H1 (cell line): ENCODE results near the gene SPTSSA. TPM values are rescaled to one million over a fixed set of nuclear protein-coding genes. Genes with fewer than 3 reads are reported as not detected.

Source experiments
- CTCF ChIA-PET: fragments of 300-600 bp; sonication (Branson Sonifier 250); formaldehyde crosslinking; loops from one replicate; lab custom pipeline; 2021; ENCODE audit not compliant: partially characterized antibody; lab: Charles Lee
- POLR2A ChIA-PET: fragments of 300-600 bp; sonication (Branson Sonifier 250); formaldehyde crosslinking; loops from one replicate; lab custom pipeline; 2021; ENCODE audit warnings: inconsistent platforms; ENCODE audit not compliant: partially characterized antibody; lab: Charles Lee
- DNase-seq, 2 experiments: peaks; one replicate each; pipeline versions ENCODE4 v3.0.0 to v3.0.0-alpha.2; 2010 to 2022; ENCODE audit warnings: low spot score in 2 of 2, low read depth in 1 of 2, mixed read lengths in 1 of 2
- FAIRE-seq: peaks from 2 replicates; lab custom pipeline; 2011; peaks lifted over from hg19 to GRCh38; lab: Jason Lieb, UNC
- H2AFZ ChIP-seq: 2 replicates; pipeline ENCODE4 v1.8.1; 2012; ENCODE audit warnings: low read length, inconsistent platforms
- H2AK5ac ChIP-seq: 2 replicates; pipeline ENCODE4 v1.6.1; 2013; ENCODE audit warnings: low read depth, low read length
- H2BK120ac ChIP-seq: replicated peaks from 2 replicates; pipeline ENCODE3; 2013; ENCODE audit warnings: low read depth, low read length, inconsistent platforms
- H2BK12ac ChIP-seq: 2 replicates; pipeline ENCODE4 v1.6.1; 2013; ENCODE audit warnings: low read depth, low read length
- H2BK15ac ChIP-seq: 2 replicates; pipeline ENCODE4 v1.6.1; 2013; ENCODE audit warnings: low read length
- H2BK20ac ChIP-seq: 2 replicates; pipeline ENCODE4 v1.6.1; 2013; ENCODE audit warnings: low read length
- H2BK5ac ChIP-seq: 2 replicates; pipeline ENCODE4 v1.6.1; 2013; ENCODE audit warnings: low read depth, low read length
- H3K14ac ChIP-seq: 2 replicates; pipeline ENCODE4 v1.6.1; 2013; ENCODE audit warnings: inconsistent platforms; ENCODE audit not compliant: insufficient read length
- H3K18ac ChIP-seq: 2 replicates; pipeline ENCODE4 v1.6.1; 2013; ENCODE audit warnings: low read length; ENCODE audit errors: extremely low read depth
- H3K23ac ChIP-seq: 2 replicates; pipeline ENCODE4 v1.6.1; 2013; ENCODE audit warnings: inconsistent platforms; ENCODE audit not compliant: insufficient read length
- H3K23me2 ChIP-seq: 2 replicates; pipeline ENCODE4 v1.6.1; 2013; ENCODE audit warnings: low read depth, low read length
- H3K27ac ChIP-seq: 2 replicates; pipeline ENCODE4 v1.6.1; 2011; ENCODE audit warnings: low read depth, low read length, inconsistent platforms
- H3K27me3 ChIP-seq, 4 experiments: replicated peaks in 1 of 4; 1 replicate in 1 of 4; 2 replicates in 3 of 4; pipeline versions ENCODE4 v1.6.1 to v1.8.1; 2011 to 2013; ENCODE audit warnings: low read length in 3 of 4, mild to moderate bottlenecking in 3 of 4, inconsistent platforms in 2 of 4, mixed read lengths in 2 of 4, moderate library complexity in 1 of 4; ENCODE audit not compliant: control insufficient read depth in 3 of 4, insufficient read depth in 3 of 4; ENCODE audit errors: extremely low read depth in 1 of 4
- H3K36me3 ChIP-seq, 4 experiments: 2 replicates each; pipeline versions ENCODE4 v1.6.1 to v1.8.1; 2011 to 2013; ENCODE audit warnings: mild to moderate bottlenecking in 4 of 4, low read length in 3 of 4, moderate library complexity in 2 of 4, control low read depth in 1 of 4, inconsistent platforms in 1 of 4; ENCODE audit not compliant: insufficient read depth in 4 of 4, control insufficient read depth in 2 of 4
- H3K4ac ChIP-seq: replicated peaks from 2 replicates; pipeline ENCODE3; 2013; ENCODE audit warnings: low read length, low read depth, mixed read lengths, inconsistent platforms; ENCODE audit not compliant: insufficient read length
- H3K4me1 ChIP-seq, 4 experiments: replicated peaks in 1 of 4; 1 replicate in 1 of 4; 2 replicates in 3 of 4; pipeline versions ENCODE4 v1.6.1 to v1.8.1; 2011 to 2013; ENCODE audit warnings: low read length in 3 of 4, inconsistent platforms in 2 of 4, mixed read lengths in 1 of 4; ENCODE audit not compliant: insufficient read depth in 4 of 4, control insufficient read depth in 3 of 4
- H3K4me2 ChIP-seq, 2 experiments: 2 replicates each; pipeline versions ENCODE4 v1.6.1 to v1.8.1; 2011 to 2013; ENCODE audit warnings: low read depth in 2 of 2, low read length in 2 of 2, control low read depth in 1 of 2, inconsistent platforms in 1 of 2, mild to moderate bottlenecking in 1 of 2; ENCODE audit not compliant: insufficient read depth in 1 of 2
- H3K4me3 ChIP-seq, 4 experiments: fragments of 200-600, 300-600 bp in 1 of 4; sonication (generic), shearing (Covaris generic), sonication (Bioruptor Twin) in 1 of 4; 2 replicates each; pipeline versions ENCODE4 v1.5.1 to v1.8.1; 2011 to 2016; ENCODE audit warnings: low read length in 4 of 4, low read depth in 3 of 4, control low read depth in 2 of 4, inconsistent platforms in 2 of 4, mild to moderate bottlenecking in 2 of 4, mixed read lengths in 1 of 4, moderate library complexity in 1 of 4; ENCODE audit not compliant: insufficient read depth in 2 of 4; ENCODE audit errors: extremely low read depth in 1 of 4
- H3K56ac ChIP-seq: replicated peaks from 2 replicates; pipeline ENCODE3; 2013; ENCODE audit warnings: low read depth, mild to moderate bottlenecking, mixed read lengths, low read length, inconsistent platforms; ENCODE audit not compliant: insufficient read length
- H3K79me1 ChIP-seq: 2 replicates; pipeline ENCODE4 v1.6.1; 2013; ENCODE audit warnings: low read depth, low read length, control low read depth
- H3K79me2 ChIP-seq, 2 experiments: 2 replicates each; pipeline versions ENCODE4 v1.6.1 to v1.8.1; 2012 to 2013; ENCODE audit warnings: low read length in 2 of 2, mild to moderate bottlenecking in 2 of 2, inconsistent platforms in 1 of 2; ENCODE audit not compliant: insufficient read depth in 2 of 2, control insufficient read depth in 1 of 2
- H3K9ac ChIP-seq, 4 experiments: replicated peaks in 1 of 4; 1 replicate in 1 of 4; 2 replicates in 3 of 4; pipeline versions ENCODE4 v1.6.1 to v1.8.1; 2011 to 2013; ENCODE audit warnings: low read depth in 3 of 4, low read length in 3 of 4, control low read depth in 2 of 4, mild to moderate bottlenecking in 2 of 4, moderate library complexity in 2 of 4, inconsistent platforms in 1 of 4; ENCODE audit errors: extremely low read depth in 1 of 4
- H3K9me3 ChIP-seq, 2 experiments: 2 replicates each; pipeline versions ENCODE4 v1.6.1 to v1.8.1; 2012 to 2013; ENCODE audit warnings: mild to moderate bottlenecking in 2 of 2, moderate library complexity in 2 of 2, control low read depth in 1 of 2, inconsistent platforms in 1 of 2, low read depth in 1 of 2, low read length in 1 of 2, mixed read lengths in 1 of 2; ENCODE audit not compliant: insufficient read depth in 2 of 2
- H4K20me1 ChIP-seq, 2 experiments: replicated peaks in 1 of 2; 2 replicates each; pipeline versions ENCODE3 to v1.8.1; 2011 to 2013; ENCODE audit warnings: inconsistent platforms in 2 of 2, low read length in 2 of 2, mild to moderate bottlenecking in 1 of 2; ENCODE audit not compliant: insufficient read depth in 2 of 2, control insufficient read depth in 1 of 2
- H4K5ac ChIP-seq: 2 replicates; pipeline ENCODE4 v1.6.1; 2013; ENCODE audit warnings: low read length, low read depth, mixed read lengths, inconsistent platforms; ENCODE audit not compliant: insufficient read length
- H4K8ac ChIP-seq: 2 replicates; pipeline ENCODE4 v1.8.0; 2013; ENCODE audit warnings: mild to moderate bottlenecking, moderate library complexity, low read length, inconsistent platforms; ENCODE audit not compliant: insufficient read depth; ENCODE audit errors: extremely low read depth
- H4K91ac ChIP-seq: replicated peaks from 2 replicates; pipeline ENCODE3; 2013; ENCODE audit warnings: low read length, mixed read lengths, inconsistent platforms; ENCODE audit not compliant: insufficient read length
- CTBP2 ChIP-seq: IDR thresholded peaks from 2 replicates; pipeline ENCODE4 v1.7.0; 2011; ENCODE audit warnings: borderline replicate concordance, mild to moderate bottlenecking, moderate library complexity, mixed read lengths, low read length; ENCODE audit not compliant: insufficient read depth, insufficient read length
- NRF1 ChIP-seq: IDR thresholded peaks from 2 replicates; pipeline ENCODE4 v1.6.1; 2011; ENCODE audit warnings: mild to moderate bottlenecking, low read depth, low read length, improper control_type of control experiment
- SP2 ChIP-seq: IDR thresholded peaks from 2 replicates; pipeline ENCODE4 v1.6.1; 2012; ENCODE audit warnings: mild to moderate bottlenecking, low read length, inconsistent platforms
- SRF ChIP-seq: IDR thresholded peaks from 2 replicates; pipeline ENCODE4 v1.6.1; 2011; ENCODE audit warnings: mild to moderate bottlenecking, low read depth, low read length, moderate library complexity
- TCF12 ChIP-seq: IDR thresholded peaks from 2 replicates; pipeline ENCODE4 v1.6.1; 2011; ENCODE audit warnings: low read depth, mild to moderate bottlenecking, low read length
- WGBS, 2 experiments: shearing (Covaris generic) in 1 of 2; methylation state at CpG; one replicate each; pipeline versions ENCODE4 v1.1.6 to v1.1.7; 2013 to 2015; ENCODE audit warnings: low lambda C conversion rate in 2 of 2, mixed read lengths in 2 of 2, inconsistent platforms in 1 of 2, low coverage in 1 of 2, missing lambda C conversion rate in 1 of 2; ENCODE audit not compliant: insufficient replicate concordance in 2 of 2, insufficient coverage in 1 of 2, insufficient read length in 1 of 2; ENCODE audit errors: extremely low coverage in 1 of 2, missing lambda C conversion rate in 1 of 2; 5-methylcytosine and 5-hydroxymethylcytosine counted together
- polyA plus RNA-seq, 7 experiments: library from polyadenylated mRNA; depleted of rRNA in 3 of 7; stranded (reverse) in 5 of 7; unstranded in 2 of 7; fragments of >200 nt in 5 of 7; fragments of 200-250 nt in 2 of 7; gene quantifications; 1 replicate in 5 of 7; 2 replicates in 1 of 7; 4 replicates in 1 of 7; pipeline versions ENCODE4 v1.2.1 to v1.2.3, GENCODE V29; 2011 to 2013; ENCODE audit warnings: missing spikeins in 2 of 7, mixed read lengths in 2 of 7
- total RNA-seq: library from RNA; stranded (reverse); fragmentation: NEBNext Ultra II Directional; extraction: Animal tissue kit (Norgen Biotek cat#: 25700); gene quantifications from 2 replicates; pipeline ENCODE4 v1.2.1, GENCODE V29; 2021

Gene SPTSSA
- total and polyA plus RNA-seq, 2 of the 8 experiments (the other 6 are each of a cell fraction or from before 2014, with no cell fraction given): 24.9 to 28.5 TPM

- Histone ChIP-seq H3K4me3 (no peak overlapping the region), H3K23me2 (no peaks in the 10 kb centered on the region; the same call in 1 of the 2 replicates), H4K20me1 (peaks cover 3% of the 10 kb centered on the region in 2 experiments), H3K79me2 (peaks cover 0 to 29% of the 10 kb centered on the region in 2 experiments; a peak in 2 of 4 replicates), H3K4me1 (peaks cover 0 to 2% (median 0%) of the 10 kb centered on the region in 4 experiments; a peak in 1 of 7 replicates), H2BK5ac (no peak overlapping the region), H3K79me1 (no peaks in the 10 kb centered on the region), H3K14ac (no peak overlapping the region), H3K27me3 (no peaks in the 10 kb centered on the region), H4K8ac (no peak overlapping the region), H3K4me2 (no peak overlapping the region), H3K4ac (no peak overlapping the region), H3K18ac (no peak overlapping the region), H2AFZ (no peak overlapping the region), H3K9ac (no peak overlapping the region), H2BK15ac (no peak overlapping the region), H3K23ac (no peak overlapping the region), H4K5ac (no peak overlapping the region), H2BK120ac (no peak overlapping the region), H3K9me3 (no peaks in the 10 kb centered on the region), H3K27ac (no peak overlapping the region), H4K91ac (no peak overlapping the region), H2BK20ac (no peak overlapping the region), H3K56ac (no peak overlapping the region), H2AK5ac (no peak overlapping the region), H2BK12ac (no peak overlapping the region), H3K36me3 (no peaks in the 10 kb centered on the region)
- CTCF ChIA-PET: interaction anchor here (0.7 to 1.6 kb wide), 6 partner anchors 13 to 106 kb away, joined by 3 to 5 read pairs (median 3); no protein-coding TSS in a partner anchor
- POLR2A ChIA-PET: interaction anchor here (0.6 kb wide), 1 partner anchor 72 kb away, joined by 3 read pairs; no protein-coding TSS in a partner anchor
- FAIRE-seq (no peak), DNase-seq (no peak)
- WGBS, 2 experiments: 97% methylated on average over 3 of the region's 3 CpGs; no CpG with 5 or more reads in 1 of the 2 experiments
- no peak for TF ChIP-seq CTBP2
- no peak for TF ChIP-seq NRF1
- no peak for TF ChIP-seq SP2
- no peak for TF ChIP-seq TCF12
- no peak for TF ChIP-seq SRF
Measured at GRCh38 chr14:34437729-34438080, 24.3 kb downstream of the SPTSSA start.
